DMS114 treated with DMSO at 0.1 percent for 48 hours (cell line): Measurements from ENCODE around the gene LY6G6D.

Experiments used
- DNase-seq: peaks from one replicate; lab custom pipeline; 2025; ENCODE audit not compliant: unreplicated experiment; lab: John Stamatoyannopoulos, UW

Gene LY6G6D

DNA sequence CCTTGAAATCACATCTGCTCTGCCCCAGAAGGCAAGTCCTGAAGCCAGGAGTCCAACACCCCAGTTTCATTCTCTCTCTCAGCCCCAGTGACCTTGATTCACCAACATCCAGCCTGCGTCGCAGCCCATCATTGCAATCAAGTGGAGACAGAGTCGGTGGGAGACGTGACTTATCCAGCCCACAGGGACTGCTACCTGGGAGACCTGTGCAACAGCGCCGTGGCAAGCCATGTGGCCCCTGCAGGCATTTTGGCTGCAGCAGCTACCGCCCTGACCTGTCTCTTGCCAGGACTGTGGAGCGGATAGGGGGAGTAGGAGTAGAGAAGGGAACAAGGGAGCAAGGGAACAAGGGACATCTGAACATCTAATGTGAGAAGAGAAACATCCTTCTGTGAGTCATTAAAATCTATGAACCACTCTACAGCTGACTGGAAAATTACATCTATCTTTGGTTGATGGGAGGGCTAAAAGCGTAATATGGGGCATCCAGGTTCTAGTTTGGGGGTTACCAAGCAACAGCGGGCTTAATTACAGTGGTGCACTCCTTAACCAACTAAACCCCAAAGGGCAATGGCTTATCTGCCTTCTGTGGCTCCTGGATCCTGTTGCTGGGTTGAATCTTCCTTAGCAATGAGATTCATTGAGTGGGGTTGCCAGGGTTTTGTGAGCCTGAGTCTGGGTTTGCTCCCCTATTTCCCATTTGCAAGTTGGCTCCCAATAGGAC lies 2.5 kb downstream of the LY6G6D start:
- no peak for DNase-seq

DNA sequence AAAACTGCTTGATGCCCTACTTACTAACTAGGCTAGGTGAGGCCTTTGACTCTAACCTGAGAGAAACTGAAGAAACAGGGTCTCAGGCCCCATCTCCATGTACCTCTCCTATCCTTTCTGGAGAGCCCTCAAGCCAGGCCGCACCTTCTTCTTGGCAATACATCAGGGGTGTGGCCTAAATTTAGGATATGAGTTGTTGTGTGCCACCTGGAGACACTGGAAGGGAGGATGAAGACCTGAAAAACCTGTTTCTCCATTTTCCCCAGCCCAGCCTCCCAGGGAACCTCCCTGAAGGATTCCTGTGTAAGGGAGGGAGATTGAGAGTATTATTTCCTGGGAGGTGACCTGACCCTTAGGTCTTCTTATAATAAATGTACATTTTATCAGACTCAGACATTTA lies 3.1 kb downstream of the LY6G6D start:
- DNase-seq: no peak

DNA sequence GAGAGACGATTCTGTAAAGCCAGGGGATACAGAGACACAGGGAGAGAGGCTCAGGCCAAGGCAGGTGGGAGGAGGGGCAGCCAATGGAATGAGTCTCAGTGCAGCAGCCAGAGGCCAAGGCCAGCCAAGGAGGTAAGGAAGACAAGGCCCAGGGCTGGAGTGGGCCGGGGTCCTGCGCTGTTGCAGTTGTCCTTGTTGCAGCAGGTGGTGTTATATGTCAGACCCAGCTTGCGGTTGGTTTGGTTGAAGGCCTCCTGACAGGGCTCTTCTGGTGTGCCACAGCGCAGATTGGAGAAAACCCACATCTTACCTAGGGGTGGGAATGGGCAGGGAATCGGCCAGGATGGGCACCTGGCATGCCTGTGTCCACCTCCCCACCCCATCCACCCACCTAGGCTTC lies 3.9 kb downstream of the LY6G6D start:
- no peak for DNase-seq

DNA sequence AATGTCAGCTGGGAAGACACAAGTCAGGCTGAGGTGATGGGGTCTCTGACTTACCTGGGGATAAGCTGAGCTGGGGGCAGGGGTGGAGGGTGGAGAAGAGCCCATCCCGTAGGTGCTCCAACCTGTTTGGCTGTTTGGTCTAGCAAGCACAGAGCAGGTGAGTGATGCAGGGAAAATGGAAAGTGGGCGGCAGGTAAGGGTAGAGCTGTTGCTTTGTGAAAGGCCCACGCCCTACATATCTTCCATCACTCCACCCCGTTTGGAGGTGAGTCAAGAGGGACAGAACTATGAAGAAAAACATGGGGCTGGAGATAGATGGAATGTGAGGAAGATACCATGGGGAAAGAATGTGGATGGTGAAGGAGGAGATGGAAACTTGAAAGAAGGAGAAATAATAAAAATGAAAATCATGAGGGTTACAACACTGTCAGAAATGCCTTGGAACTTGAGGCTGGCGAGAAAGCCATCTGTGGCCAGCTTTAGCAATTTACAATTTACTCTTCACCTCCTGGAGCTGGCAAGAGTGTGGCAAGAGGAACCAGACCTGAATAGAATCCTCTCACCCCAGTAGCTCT lies 5.1 kb downstream of the LY6G6D start:
- DNase-seq: no peak

DNA sequence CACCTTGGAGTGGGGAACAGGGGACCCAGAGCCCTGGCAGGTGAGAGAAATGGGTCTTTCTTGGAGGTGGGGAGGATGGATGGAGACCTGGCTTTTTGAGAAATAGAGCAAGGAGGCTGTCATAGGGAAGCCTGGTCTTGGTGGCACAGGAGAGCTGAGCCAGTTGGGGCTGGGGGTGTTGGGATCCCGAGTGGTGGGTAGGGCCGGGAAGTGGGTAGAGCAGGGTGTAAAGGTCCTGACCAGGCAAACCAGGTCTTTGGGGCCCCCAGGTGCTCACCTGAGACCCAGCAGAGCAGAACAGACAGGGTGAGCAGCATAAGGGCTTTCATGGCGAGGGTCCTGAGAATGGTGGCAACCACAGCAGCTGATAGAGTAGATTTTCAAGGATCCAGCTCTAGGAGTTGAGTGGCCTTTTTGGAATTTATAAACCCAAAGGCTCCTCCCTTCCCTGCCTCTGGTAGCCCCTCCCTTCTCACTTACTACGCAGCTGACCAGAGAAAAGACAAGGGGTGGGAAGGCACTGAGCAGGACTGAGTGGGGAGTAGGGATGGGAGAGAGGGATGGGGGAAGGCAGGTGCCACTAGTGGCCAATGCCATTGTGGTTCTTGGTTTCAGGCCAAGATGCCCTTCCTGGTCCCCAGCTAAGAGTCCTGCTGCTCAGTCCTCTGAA lies 6.3 kb downstream of the LY6G6D start, which contains the start of gene LY6G6C:
Gene LY6G6C (minus strand): TSS at position 396 of the 670 bp plus-strand sequence. CDS start 67 bp downstream, at position 329.
- no peak for DNase-seq

DNA sequence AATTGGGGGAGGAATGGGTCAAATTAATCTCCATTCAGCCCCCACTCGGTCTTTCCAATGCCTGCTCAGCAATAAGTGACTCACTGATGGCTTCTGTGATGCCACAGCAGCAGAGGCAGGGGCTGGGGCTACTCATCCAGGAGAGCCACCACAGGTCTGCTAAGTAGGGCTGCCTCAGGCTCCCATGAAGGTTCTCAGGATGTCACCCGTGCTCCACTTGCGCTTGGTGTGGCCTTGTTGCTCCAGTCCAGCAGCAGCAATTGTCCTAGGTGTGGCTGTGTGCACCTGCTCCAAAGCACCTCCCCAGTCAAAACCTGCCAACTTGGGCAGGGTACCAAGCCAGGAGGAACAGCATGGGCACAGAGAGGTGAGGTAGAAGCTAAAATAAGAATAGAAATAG lies 7.0 kb downstream of the LY6G6D start:
- DNase-seq: no peak

DNA sequence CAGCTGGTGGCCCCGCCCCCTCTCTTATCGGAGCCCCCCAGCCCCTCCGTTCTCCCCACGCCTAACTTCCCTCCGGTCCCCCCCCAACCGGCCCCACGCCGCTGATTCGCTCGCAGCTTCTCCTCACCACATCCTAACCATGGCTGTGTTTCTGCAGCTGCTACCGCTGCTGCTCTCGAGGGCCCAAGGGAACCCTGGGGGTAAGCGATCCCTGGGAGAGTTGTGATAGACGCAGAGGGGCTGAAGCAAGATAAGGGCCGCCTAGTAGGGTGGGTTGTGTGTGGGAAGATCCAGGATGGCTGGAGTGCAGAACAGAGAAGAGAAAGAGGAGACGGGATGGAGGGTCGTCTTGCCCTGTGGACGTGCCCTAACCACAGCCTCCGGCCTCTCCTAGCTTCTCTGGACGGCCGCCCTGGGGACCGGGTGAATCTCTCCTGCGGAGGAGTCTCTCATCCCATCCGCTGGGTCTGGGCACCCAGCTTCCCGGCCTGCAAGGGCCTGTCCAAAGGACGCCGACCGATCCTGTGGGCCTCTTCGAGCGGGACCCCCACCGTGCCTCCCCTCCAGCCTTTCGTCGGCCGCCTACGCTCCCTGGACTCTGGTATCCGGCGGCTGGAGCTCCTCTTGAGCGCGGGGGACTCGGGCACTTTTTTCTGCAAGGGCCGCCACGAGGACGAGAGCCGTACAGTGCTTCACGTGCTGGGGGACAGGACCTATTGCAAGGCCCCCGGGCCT lies 8.3 kb downstream of the LY6G6D start, which contains the start of gene MPIG6B:
Gene MPIG6B (plus strand): TSS at position 129 of the 735 bp plus-strand sequence. CDS start 11 bp downstream, at position 140.
- no peak for DNase-seq

DNA sequence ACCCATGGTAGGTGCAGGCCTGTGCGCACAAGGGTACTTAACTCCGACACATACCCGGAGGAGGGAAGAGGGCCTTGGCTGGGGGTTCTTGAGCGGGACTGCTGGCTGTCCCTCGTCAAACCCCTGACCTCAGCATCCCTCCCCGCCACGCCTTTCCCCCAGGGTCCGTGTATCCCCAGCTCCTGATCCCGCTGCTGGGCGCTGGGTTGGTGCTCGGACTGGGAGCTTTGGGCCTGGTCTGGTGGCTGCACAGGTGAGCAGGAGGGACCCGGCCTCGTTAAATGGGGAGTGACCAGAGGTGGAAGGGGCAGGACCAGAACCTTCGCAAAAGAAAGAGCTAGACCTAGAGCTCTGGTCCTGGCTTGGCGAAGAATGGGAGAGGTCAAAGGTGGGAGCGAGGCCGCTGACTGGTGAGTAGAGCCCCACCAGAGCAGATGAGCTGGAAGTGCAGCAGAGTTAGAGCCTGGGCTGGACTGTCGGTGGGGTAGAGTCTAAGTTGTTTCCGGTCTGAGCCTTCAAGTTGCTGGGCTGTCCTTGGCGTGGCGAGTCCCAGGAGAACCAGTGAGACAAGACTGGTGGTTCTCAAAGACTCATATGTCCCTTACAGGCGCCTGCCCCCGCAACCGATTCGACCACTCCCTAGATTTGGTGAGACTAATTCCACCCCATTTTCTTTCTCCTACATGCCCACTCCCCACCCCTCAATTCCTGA lies 9.0 kb downstream of the LY6G6D start:
- no peak for DNase-seq

DNA sequence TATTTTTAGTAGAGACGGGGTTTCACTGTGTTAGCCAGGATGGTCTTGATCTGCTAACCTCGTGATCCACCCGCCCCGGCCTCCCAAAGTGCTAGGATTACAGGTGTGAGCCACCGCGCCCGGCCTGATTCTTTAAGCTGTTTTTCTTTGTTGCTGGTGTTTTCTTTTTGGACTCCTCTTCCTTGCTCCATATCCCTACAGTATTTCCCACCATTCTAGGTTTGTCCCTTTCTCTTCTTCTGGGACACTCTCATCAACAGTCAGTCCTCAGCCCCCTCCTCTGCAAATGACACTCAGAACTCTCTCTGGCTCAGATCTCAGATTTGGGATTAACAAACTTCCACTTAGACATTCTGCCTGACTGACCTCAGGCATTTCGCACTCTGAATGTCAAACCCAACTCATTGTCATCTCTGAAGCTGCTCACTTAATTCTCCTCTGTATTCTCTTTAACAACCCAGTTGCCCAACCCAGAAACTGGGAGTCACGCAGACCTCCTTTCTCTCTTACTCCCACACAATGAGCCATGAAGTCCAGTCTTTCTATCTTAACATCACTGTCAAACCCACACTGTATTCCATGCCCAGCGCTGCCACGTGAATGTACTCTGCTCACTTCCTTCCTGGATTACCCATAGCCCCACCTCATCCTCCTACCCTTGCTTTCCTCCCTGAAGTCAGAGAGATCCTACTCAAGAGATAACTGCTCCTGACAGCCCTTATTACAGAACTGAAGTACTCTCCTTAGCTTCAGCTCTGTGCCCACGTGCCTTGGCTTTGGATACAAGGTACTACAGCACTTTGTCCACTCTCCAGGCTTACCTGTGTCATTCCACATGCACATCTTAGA lies 10.6 kb downstream of the LY6G6D start:
- no peak for DNase-seq

DNA sequence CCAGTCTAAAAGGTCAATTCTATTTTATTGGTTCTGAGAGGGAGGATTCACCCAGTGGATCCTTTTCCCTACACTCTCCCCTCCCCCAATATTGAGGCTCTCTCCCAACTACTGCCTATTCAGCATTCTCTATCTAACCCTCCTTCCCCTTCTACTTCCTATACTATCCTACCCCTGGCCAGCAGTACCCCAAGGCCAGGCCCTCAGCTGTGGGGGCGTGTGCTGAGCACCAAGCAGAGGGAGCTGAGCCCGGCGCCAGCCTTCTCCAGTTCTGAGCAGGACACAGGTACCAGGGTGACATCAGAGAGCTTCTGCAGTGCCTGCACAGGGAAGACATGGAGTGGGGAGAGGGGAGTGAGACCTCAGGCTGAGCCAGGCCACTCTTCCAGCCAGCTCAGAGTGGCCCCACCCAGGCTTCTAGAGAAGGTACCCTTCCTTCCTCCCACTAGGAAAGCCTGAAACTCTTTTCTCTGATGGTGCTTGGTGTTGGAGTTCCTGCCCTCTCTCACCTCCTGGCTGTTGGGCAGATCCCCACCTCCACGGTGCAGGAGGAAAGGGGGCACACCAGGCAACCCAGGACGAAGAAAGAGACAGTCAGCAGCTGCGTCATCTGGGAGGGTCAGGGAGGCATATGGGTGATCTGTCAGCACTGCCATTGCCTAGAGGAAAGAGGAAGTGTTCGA lies 12.0 kb downstream of the LY6G6D start:
- DNase-seq: no peak

DNA sequence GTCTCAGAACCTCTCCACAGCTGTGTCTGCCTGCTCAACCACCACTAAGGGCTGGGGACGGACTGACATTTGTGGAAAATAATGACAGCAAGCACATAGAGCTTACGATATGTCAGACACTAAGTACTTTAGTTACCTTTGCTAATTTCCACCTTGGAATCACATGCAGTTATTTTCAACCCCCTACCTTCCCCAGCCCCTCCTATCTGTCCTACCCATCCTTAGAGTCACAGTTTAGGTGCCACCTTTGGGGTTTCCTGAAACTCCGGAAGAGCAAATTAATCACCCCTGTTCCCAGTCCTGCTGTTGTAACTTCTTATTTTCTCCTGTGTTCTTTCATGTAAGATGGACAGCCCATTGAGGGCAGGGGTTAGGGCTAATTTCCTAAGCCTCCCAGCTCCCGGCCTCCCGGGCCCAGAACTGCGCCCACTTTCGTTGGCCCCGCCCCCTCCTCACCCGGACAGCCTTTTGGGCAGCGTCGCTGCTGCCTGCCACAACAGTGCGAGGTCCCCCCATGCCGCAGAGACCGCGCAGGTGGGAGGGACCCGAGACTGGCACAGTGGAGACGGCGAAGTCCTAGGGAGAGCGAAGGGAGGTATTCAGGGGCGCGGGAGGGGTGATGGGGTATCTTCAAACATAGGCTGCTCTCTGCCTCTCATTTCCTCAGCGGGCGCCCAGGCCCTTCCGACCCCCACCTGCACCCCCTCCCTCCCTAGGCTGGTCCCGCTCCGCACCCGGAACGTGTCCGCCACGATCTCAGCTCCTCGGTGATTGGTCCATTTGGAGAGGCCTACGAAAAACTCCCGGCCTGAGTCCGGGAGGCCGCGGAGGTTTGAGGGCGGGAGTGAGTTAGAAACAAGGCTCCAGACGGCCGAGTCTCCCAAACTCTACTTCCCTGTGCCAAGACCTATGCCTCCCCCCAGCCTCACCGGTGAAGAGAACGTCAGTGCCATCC lies 12.8 kb downstream of the LY6G6D start:
- no peak for DNase-seq

DNA sequence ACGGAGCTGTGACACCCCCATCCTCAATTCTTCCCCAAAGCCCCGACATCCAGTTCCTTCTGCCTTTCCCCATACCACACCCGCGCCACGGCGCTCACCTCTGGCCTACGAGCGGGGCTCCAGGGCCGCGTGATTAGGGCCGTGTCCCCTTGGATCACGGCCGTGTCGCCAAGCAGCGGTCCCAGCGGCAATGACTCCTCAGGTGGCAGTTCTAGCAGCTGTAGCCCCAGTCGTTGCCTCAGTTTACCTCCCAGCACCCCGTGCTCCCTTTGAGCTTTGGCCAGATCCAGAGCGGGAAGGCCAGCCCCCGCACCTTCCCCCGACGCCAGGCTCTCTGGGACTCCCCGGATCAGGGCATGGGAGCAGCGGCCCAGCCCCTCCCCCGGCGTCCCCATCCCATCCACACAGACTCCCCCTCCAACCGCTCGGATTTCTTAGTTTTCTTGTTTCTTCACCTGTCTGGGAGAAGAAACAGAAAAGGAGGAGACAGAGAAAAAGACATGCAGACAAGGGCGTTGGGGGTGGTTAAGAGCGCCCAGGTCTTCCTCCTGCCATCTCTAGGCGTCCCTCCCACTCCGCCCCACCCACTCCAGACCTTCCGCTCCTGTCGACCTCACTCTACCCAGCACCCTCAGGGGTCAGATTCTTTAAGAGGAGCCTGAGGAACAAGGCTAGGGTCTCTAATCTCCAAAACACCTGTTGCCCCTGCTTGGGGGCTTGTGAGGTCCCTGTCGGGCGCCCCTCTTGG lies 13.8 kb downstream of the LY6G6D start, which contains the start of gene DDAH2:
Gene DDAH2 (minus strand): TSS at position 533 of the 748 bp plus-strand sequence. CDS start 138 bp downstream, at position 395.
- no peak for DNase-seq

DNA sequence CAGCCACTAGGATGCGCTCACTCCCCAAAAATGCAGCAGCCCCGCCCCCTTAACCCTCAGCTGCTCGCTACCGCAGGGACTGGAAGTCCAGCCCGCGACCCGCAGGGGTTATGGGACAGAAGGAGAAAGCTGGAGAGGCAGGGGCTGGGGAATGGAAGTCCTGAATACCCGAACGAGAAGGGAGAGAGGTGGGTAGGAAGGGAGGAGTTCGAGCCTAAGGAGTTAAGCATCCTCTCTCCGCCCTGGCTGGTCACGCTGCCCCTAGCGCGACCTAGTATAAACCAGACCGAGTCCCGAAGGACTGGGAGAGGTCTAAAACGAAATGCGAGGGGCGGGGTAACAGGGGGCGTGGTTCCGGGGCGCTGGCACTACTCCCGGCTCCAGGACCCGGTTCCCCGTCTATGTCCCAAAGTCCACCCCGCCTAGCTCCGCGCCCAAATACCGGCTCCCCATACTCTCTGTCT lies 14.4 kb downstream of the LY6G6D start:
- peak; percentile 91 for DNase-seq

DNA sequence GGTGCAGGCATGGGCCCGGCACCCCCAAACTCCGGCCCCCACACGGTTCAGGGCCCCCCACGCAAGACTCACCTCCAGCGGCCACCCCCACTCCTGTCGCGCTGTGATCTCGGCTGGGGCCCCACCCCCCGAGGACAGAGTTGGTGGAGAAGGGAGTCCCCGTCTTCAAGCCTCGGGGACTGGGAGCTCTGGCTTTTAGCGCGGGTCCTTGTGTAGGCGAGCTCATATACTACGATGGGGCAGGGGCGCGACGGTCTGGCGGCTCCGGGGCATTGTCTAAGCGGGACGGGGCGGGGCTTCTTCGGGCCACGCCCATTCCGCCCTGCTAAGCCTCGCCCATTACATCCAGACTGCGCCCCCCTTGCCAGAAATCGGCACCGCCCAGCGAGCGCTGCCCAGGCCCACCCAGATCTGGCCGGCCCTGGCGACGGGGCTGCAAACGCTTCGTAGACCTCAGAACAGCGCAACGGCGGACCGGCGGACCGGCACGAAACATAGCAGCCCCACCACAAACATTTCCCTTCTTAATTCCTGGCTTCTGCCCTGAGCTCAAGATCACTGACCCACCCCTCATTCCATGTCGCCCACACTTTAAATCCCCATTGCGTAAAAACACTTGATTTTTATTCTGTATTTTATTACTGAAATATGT lies 15.0 kb downstream of the LY6G6D start:
- DNase-seq: peak; percentile 89

DNA sequence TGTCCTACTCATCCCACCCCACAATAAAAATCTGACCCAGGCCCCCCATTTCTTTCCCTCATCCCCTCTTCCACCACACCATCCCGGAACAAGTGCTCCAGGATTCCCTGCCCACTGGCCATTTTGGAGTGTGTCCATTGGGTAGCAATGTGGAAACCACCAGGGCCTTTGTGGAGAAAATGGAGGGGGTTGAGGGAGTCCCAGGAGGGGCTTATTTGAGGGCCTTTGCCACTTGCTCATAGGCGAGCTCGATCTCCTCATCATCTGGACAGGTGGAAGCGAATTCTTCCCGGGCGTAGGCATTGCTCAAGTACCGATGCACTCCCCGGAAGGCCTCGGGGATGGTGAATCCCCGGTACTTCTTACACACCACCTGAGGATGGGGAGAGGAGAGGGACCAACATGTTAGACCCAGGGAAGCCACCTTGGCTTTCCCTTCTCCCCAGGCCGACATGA lies 15.5 kb downstream of the LY6G6D start:
- no peak for DNase-seq

DNA sequence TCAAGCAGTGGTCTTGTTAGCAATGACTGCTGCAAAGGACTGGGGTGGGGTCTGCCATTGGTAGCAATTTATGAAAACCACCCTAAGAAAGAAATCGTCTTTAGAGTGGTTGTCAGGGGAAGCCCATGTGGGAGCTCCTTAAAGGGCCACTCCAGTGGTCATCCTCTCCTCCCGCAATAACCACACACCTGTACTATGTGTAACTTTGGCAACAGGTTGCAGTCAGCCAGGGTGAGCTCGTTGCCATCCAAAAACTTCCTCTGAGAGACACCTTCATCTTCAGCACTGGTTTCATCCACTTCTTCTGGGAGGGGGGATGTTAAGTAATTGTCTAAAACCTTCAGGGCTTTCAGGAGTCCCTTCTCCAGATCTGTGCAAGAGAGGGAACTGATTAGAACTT lies 16.9 kb downstream of the LY6G6D start:
- no peak for DNase-seq

DNA sequence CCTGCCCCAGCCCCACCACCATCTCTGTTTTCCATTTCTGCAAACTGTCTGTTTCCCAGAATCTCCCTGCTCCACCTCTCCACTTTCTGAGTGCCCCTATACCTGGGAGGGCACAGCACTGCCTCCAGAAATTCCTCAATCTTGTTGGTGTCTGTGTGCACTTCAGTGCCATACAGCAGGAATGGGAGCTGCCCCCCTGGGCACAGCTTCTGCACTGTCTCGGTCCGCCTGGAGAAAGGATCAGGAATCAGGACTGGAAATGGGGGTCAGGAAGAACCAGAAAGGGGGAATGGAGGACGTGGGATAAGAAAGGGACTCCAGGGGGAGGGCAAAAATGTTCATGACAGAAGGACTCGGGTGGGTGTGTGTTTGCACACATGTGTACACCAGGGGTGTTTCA lies 18.6 kb downstream of the LY6G6D start:
- DNase-seq: no peak
